Ammon's horn (tissue), 1 donor: ENCODE measurements around the gene SCAMP5.

Experiments
- DNase-seq: peaks from one replicate; pipeline ENCODE4 v3.0.0-alpha.2; 2016; ENCODE audit warnings: low spot score

The SCAMP5 gene, protein sequence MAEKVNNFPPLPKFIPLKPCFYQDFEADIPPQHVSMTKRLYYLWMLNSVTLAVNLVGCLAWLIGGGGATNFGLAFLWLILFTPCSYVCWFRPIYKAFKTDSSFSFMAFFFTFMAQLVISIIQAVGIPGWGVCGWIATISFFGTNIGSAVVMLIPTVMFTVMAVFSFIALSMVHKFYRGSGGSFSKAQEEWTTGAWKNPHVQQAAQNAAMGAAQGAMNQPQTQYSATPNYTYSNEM

DNA sequence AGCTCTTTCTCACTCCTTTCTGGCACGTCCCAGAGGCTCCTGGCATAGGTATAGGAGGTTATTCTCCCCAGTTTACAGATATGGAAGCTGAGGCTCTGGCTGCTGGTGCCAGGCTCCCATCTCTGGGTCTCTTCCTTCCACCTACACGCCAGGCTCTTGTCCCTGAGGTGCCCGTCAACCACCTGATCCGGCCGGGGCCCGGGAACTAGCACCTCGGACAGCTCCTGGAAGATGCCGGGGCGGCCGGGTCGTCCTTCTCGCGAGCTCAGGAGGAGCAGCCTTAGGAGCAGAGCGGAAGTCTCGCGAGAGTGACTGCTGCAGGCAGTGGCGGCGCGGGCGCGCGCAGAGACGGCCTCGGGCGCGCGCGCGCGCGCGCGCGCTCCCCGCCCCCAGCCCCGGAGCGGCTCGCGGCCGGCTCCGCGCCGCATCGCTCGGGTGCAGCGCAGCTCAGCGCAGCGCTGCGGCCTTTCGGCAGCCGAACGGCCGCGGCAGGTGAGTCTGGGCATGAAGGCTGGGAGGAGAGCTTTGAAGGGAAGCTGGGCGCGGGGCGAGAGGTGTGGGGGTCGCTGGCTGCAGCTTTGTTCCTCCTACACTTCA lies at the start of gene SCAMP5:
TSS of gene SCAMP5 (plus strand) at position 382 of the 597 bp plus-strand sequence. CDS start 16,277 bp downstream, outside the sequence.
- DNase-seq = peak; percentile 96

DNA sequence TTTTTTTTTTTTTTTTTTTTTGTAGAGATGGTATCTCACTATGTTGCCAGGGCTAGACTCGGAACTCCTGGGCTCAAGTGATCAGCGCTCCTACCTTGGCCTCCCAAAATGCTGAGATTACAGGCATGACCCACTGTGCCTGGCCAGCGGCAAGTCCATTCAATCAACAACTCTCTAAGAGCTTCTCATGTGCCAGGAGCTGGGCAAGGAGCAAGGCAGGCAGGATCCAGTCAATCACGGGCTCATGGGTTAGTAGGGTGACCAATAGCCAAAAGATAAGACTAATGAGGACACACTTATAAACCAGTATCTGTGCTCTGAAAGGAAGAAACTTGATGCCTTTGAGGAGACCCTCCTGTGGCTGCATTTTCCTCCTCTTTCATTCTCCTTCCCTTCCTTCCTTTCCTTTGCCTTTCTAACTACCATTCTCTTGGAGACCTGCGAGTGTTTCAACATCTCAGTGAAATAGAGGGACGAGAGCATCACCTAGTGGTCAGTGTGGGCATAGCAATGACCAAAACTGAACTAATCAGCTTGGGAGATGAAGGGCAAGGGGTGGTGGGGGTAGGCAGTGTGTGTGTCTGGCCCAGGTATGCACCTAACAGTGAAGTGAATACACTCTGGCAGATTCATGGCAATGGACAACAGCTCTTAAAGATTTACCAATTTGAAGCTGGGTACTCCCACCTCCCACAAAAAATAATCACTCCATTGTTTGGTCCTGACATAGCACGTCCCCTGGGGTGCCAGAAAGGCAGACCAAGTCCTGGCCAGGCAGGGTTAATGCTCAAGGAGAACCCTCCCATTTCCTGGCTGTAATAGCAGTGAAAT lies 45.1 kb upstream of the SCAMP5 start:
- DNase-seq = peak; percentile 87

DNA sequence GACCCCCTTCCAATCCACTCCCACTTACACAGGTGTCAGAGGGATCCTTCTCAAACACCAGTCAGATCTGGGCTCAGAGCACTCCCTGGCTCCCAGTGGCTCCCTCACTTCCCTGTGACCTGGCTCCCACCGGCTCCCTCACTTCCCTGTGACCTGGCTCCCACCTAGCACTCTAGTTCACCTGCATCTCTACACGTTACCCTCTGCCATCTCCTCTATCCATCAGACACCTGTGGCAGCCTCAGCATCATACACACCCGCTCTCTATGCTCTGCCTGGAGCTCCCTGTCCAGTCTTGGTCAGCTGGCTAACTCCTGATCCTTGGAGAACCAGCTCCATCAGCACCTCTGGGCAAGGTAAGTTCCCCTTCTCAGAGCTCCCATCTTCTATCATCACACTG lies 44.4 kb upstream of the SCAMP5 start:
- no peak for DNase-seq

DNA sequence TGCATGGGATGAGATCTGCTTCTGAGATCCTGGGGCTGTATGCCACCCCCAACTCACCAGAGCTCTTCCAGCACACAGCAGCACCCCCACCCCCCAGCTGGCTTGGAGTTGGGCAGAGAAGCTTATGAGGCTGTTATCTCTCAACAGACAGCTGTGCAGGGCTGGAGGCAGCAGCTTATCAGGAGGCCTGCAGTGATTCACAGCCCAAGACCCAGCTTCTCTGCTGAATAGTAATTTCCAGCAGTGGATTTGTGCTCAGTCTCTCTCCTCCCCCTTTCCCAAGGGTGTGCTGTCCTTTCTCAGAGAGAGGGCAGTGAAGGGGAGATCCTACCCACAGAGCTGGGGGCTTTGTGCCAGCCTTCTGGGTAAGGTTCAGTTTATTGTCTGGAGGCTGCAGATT lies 40.8 kb upstream of the SCAMP5 start:
- DNase-seq = no peak

DNA sequence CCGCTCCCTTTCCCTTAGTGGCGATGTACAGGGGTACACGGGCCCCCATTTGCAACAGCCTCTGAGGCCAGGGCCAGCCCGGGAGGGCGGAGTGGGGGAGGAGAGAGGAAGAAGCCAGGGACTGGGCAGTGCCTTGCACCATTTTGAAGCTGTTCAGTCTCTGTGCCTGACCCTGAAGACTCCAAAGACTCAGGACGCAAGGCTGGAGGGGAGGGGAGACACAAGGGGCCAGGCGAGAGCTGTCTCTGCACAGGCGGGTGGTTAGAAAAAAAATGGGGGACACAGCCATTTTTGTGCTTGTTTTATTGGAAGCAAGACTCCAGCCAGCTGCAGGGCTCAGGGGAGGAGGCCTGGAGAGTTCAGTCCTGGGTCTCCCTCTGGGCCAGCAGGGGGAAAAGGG lies 40.3 kb upstream of the SCAMP5 start:
- DNase-seq = no peak

DNA sequence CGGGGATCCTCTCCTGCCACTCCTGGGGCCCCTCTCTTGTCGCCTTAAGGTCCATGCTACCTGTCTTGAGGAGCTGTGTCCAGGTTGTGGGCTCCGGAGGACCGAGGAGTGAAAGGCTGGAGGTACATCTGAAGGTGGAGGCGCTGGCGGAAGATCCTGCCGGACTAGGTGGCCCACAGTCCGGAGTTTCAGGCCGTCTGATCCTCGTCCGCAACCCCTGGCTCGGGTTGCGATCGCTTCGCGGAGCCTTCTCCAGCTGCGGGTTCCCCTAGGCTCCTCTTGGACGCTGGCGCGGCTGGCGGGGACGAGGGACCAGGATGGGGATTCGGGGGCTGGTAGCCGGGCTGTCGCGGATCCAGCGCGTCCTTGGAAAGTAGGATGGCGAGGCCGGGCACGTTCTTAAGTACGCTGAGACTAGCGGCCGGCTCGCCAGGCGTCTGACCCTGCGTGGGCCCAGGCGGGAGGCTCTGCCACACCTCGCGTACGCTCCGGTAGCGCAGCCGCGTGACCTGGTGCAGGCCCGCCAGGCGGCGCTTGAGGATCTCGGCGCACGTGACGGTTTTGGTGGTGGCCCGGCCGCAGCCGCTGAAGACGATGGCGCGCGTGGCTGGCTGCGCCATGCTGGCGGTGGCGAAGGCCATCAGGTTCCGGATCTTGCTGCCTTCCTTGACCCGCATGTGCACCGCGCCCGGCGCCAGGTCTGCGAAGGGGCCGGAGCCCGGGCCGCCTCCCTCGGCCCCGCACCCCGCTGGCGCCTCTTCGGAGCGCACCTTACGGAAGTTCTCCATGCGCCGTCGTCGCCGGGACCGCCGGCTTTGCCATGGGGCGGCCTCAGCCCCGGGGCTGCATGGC lies 39.3 kb upstream of the SCAMP5 start:
- DNase-seq = peak; percentile 45

DNA sequence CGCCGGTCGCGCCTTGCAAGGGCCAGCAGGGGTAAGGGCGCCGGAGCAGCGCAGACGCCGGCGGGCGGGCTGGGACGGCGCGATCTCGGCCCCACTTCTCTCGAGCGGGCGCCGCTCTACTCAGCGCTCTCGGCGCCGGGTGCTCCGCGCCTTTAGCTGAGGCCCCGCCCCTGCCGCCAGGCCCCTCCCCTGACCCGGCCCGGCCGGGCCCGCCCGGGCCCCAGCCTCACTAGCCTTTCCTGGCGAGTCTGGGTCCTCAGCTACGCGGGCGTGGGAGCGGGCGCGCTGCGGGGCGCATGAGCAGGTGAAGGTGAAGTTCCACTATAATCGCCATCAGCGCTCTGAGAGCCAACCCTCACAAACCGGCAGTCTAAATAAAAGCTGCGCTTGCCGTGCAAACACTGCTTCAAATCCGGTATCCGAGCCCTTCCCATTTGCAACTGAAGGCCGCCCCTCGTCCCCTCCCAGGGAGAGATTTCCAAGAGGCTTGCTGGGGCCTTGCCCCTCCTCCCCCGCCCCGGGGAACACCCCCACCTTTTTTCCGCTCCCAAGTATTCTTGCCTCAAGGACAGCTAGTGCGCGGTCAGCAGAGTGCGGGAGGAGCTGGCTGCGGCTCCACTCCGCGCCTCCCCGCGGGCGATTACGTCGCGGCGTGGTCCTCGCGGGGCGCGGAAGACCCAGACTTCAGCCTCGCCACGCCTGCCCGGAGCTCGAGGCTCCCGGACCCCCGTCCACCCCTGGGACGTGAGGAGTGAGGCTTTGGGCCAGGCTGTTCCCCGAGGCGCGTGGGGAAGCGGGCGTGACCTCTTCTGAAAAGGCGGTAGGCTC lies 38.5 kb upstream of the SCAMP5 start, which contains the start of gene RPP25:
TSS of gene RPP25 (minus strand) at position 125 of the 828 bp plus-strand sequence. CDS start 189 bp downstream, outside the sequence.
- peak; percentile 64 for DNase-seq

DNA sequence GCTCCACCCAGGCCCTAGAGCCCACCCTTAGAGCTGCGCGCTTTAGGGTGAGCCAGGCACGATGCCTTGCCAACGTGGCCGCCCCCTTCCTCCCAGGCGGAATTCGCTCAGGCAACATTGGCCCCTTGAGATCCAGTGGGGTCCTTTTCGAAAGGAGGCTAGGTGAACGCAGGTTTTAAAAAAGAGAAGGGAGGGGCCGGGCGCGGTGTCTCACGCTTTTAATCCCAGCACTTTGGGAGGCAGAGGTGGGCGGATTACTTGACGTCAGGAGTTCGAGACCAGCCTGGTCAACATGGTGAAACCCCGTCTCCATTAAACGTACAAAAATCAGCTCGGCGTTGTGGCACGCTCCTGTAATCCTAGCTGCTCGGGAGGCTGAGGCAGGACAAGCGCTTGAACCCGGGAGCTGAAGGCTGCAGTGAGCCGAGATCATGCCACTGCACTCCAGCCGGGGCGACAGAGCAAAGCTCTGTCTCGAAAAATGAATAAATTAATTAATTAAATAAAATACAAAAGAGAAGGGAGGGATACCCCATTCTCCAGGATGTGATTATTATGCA lies 37.8 kb upstream of the SCAMP5 start:
- no peak for DNase-seq

DNA sequence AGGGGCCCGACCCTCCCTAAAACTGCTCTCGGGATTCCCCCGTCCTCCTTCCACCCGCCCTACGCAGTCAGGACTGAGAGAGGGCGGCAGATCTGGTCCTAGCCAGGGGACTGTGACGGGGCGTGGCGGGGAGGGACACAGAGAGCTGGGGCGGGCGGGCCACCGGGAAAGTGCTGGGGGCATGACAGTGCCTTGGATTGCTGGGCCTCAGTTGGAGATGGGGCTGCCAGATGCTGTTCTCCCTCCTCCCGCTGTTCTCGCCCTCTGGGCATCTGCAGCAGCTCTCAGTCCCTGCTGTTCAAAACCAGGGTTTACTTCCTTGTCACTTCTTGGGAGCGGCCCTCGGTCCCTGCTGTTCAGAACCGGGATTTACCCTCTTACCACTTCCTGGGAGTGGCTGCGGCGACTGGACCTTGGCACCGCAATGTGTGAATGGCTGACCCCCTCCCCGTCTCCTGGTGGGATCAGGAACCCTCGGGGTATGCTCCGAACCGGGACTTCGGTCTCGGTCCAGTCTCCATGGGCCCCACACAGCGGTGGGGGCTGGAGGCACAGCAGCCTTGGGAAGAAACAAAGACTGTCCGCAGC lies 36.9 kb upstream of the SCAMP5 start:
- no peak for DNase-seq

DNA sequence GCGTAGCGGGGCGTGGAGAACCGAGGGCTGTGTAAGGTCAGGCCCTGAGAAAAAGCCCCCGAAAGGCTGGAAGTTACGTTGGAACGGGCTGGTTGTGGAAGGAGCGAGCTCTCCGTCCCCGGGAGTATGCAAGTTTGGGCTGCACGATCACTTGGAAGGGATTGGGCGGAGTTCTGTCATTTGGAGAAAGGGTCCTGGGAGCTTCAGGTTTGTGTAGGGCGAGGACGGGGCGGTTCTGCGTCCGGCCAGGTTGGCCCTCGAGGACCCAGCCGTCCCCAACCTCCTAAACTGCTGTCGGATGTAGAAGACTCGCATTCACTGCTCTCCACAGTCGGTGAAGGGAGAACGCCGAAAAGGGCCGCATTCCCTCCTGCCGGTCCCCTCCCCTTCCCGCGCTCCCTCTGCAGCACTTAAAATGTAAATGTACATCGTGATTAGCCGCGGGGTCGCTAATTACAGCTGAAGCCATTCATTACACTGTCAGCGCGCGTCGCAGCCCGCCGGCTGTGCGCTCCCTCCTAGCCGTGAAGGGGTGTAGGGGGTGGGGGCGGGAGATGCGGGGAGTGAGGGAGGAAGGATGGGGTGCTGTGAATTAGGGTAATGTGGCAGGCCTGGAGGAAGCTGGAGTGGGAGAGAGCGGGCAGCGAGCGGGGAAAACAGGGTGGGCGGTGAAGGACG lies 36.3 kb upstream of the SCAMP5 start:
- DNase-seq = no peak

DNA sequence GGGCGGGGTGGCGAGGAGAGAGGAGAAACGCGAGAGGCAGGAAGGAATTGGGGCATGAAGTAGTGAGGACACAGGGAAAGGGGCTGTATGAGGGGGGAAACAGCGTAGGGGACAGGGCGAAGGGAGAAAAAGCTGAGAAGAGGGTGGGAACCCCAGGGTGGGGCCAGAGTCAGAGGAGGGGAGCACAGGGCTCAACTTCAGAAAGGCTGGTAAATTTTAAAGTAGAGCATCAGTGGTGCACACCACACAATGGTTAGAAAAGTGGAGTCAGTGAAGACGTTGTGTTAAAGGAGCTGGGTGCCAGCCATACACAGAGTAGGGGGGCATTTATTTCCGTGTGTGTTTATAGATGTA lies 35.8 kb upstream of the SCAMP5 start:
- DNase-seq = no peak

DNA sequence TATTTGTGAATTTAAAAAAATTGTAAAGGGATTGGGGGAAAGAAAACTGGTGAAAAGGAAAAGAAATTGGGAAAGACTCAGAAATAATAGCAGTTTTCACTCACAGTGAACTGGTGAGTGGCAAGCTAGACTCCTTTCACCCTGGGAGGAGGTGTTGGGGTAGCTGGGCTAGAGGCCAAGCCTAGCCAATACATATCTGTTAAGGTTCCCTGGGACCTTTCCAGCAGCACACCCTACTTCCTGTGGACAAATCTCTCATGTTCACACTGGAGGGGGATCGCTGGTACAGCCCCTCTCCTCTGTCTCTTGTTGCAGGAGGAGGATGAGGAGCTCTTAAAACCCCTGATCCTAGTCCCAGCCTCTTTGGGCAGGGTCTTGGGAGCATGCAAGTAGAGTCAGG lies 35.1 kb upstream of the SCAMP5 start:
- no peak for DNase-seq

DNA sequence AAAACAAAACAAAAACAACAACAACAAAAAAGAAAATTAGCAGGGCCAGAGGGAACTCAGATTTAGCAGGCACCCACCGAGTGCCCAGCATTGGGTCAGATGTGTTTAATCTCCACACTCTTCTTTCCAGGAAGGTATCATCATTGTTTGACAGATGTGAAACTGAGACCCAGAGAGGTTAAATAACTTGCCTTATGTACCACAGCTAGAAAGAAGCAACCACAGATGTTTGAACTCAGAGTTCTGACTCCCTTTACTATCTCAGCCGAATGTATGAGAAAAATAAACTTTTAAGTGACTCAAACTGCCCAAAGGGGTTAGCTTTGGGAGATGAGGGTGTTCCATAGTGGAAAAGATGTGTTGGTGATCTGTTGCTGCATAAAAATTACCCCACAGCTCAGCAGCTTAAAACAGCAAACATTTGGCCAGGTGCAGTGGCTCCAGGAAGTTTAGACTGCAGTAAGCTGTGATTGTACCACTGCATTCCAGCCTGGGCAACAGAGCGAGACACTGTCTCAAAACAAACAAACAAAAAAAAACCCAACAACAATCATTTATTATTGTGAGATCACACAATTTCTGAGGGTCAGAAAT lies 34.3 kb upstream of the SCAMP5 start:
- DNase-seq = no peak

DNA sequence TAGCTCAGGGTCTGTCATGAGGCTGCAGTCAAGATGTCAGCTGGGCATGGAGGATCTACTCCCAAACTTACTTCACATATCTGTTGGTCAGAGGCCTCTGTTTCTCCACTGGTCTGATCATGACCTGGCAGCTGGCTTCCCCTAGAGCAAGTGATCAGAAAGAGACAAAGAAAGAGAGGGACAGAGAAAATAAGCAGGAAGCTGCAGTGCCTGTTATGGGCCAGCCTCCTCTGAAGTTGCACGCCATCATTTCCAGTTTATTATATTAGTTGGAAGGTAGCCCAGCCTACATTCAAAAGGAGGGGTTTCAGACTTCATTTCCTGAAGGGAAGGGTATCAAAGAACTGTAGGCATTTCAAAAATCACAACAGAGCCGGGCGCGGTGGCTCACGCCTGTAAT lies 33.7 kb upstream of the SCAMP5 start:
- DNase-seq = no peak

DNA sequence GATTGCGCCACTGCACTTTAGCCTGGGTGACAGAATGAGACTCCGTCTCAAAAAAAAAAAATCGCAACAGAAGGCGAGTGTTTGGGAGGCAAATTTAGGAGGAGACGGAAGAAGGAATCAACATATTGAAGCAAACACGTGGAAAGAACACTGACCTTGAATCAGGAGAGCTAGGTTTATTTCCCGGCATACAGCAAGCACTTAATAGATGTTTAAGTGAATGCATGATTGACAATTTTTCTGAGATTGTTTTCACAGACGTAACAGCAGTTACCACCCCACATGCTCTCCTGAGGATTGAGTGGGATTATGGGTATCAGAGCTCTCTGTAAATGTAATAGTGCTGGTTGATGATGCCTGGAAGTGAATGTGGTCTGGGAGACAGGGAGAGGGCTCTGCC lies 33.1 kb upstream of the SCAMP5 start:
- no peak for DNase-seq

DNA sequence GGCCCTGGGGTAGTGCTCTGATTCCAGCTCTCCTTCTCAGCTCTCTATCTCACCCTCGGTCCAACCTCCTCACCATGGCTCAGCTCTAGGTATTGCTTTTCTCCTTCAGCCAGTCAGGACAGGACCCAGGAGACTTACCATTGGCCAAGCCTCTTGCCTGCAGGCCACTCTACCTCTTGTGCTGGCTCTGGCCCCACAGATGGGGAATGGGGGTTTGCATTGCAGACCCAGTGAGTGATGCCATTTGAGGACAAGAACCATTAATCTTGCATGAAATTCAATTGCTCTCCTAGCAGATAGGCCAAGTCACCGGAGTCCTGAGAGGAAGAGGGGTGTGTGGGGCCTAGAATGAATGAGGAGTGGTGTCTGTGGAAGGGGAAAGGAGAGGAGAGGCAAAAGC lies 32.7 kb upstream of the SCAMP5 start:
- DNase-seq = no peak

DNA sequence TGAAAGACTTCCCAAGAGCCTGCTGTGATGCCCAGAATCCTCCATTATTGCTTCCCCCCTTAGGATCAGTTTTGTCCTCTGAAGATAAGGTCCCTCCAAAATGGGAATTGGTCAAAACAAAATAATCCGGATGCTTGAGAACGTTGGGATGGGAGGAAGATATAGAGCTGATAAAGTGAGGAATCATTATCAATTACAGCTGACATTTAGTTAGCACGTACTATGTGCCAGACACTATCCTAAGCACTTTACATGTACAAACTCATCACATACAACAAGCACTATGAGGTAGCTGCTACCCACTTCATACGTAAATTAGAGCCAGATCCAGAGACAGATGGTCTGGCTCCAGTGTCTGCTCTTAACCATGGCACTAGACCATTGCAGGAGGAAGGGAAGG lies 32.1 kb upstream of the SCAMP5 start:
- DNase-seq = no peak

DNA sequence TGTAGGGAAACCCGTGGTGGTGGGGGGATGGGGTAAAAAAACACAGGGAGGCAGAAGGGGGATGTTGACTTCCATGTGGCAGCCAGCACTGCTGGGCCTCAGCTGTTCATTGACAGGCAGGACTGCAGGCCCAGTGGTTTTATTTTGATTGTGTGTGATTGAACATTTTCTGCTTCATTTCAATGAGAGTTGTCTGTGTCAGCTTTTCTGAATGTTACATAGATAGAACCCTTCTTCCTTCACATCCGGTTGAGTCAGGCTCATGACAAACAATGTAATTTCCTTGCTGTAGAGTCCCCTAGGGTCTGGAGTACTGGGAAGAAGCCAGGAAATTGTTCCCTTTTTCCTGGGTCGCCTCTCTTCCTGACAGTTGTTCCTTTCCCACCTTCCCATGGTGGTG lies 30.6 kb upstream of the SCAMP5 start:
- DNase-seq = no peak

DNA sequence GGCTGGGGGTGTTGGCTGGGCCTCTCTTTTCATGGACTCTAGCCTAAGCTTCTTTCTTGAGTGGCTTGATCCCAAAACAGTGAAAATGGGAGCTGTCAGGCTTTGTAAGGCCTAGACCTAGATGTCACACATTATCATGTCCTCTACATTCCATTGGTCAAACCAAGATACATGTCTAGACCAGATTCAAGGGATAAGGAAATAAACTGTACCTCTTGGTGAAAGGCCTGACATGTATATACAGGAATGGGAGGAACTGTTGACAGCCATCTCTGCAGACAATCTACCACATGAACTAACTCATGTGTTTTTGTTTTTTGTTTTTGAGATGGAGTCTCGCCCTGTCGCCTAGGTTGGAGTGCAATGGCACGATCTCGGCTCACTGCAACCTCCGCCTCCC lies 27.7 kb upstream of the SCAMP5 start:
- no peak for DNase-seq

DNA sequence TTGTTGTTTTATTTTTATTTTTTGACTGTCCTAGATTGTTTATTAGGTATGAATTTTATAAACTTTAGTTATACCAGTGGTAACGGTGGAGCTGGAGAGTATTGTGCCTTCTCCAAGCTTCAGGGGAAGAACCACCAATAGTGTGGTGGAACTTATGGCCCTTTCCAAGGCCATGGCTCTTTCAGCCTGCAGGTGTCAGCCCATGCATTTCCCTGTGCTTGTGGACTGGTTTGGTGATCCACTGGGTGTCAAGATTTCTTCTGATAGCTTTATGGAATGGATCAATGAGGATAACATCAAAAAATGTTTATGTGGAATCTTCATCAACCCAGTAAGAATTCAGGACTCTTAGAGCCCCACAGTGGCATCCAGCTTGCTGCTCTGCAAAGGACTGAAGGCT lies 19.2 kb upstream of the SCAMP5 start:
- DNase-seq = no peak
